Left cardiac atrium (tissue), 4 donors: ENCODE measurements around the gene SPPL2A. TPM values are rescaled to one million over a fixed set of nuclear protein-coding genes. Genes with fewer than 3 reads are reported as not detected.
A peak's percentile ranks its signal among the peaks of the same experiment; 100 is the strongest.
"Not testable (repeated sequence)": the region's sequence is repeated elsewhere in the genome, so short reads cannot be mapped to it uniquely, and the experiment has no call there.

Experiments
- ATAC-seq, 2 donors: fragments of 200-7000 bp; cut with Tn5 transposase; one replicate each; pipeline ENCODE4 v1.9.1; 2020; ENCODE audit warnings: mild to moderate bottlenecking in 2 of 2, moderate library complexity in 2 of 2
- DNase-seq: peaks from one replicate; pipeline ENCODE4 v3.0.0-alpha.2; 2020
- intact Hi-C, 2 donors: fragments of 100-400 bp; cut with DNase I; formaldehyde crosslinking; loops; one replicate each; pipeline versions ENCODE4 v1.14.1 to v1.15.1; 2022 to 2023
- total RNA-seq, 2 donors: library from RNA; stranded (reverse); fragmentation: NEBNext Ultra II Directional; extraction: Animal tissue kit (Norgen Biotek cat#: 25700); gene quantifications; one replicate each; pipeline ENCODE4 v1.2.1, GENCODE V29; 2021
- donor health status: DM: no; HTN: yes; CAD: no.
- donor health status: DM: no; HTN: yes; CAD: no; lungs with severe emphysema.
- donor health status: DM: yes; HTN: yes; CAD: no.
- donor health status: Dilated cardiomyopathy.

Gene SPPL2A
- total RNA-seq, 2 donors from 2014 or later, result 95.1 to 129 TPM

- intact Hi-C loops, result no loop called here
- DNase-seq (no peak), ATAC-seq (no peak)
Observed at GRCh38 chr15:50698101-50698500, 67.4 kb downstream of the SPPL2A start.

GRCh38 chr15:50697109-50697797 is 68.3 kb downstream of the SPPL2A start:
- DNase-seq (no peak), ATAC-seq (no peak)
- intact Hi-C loops, result no loop called here

- intact Hi-C loops, DNase-seq, ATAC-seq: not testable (repeated sequence)
Observed at GRCh38 chr15:50694634-50695165, 70.8 kb downstream of the SPPL2A start.

GRCh38 chr15:50687302-50687902 is 78.1 kb downstream of the SPPL2A start:
- intact Hi-C loops, result loop anchor here (5.0 to 10.0 kb wide), 2 partner anchors 77 to 80 kb away; partner anchors contain the start of gene SPPL2A (in 2 of the 2)
- DNase-seq, result no peak
- peak in 1 of 2 donors; percentile 2 for ATAC-seq

GRCh38 chr15:50686469-50687301 is 78.8 kb downstream of the SPPL2A start, which contains the start of gene TRPM7:
Gene TRPM7, minus strand, starts transcription at chr15:50686797. Its CDS starts 264 bp downstream, at chr15:50686533.
- ATAC-seq (peak; percentile 98), DNase-seq (peak; percentile 92)
- intact Hi-C loops, result loop anchor here (5.0 to 10.0 kb wide), 2 partner anchors 78 to 81 kb away; partner anchors contain the start of gene SPPL2A (in 2 of the 2)

GRCh38 chr15:50685976-50686468 is 79.5 kb downstream of the SPPL2A start:
- intact Hi-C loops, result loop anchor here (5.0 to 10.0 kb wide), 2 partner anchors 79 to 81 kb away; partner anchors contain the start of gene SPPL2A (in 2 of the 2)
- DNase-seq (peak; percentile 70), ATAC-seq (peak; percentile 65 to 80)

GRCh38 chr15:50685191-50685975 is 80.1 kb downstream of the SPPL2A start:
- intact Hi-C loops, result loop anchor here (5.0 to 10.0 kb wide), 2 partner anchors 79 to 82 kb away; partner anchors contain the start of gene SPPL2A (in 2 of the 2)
- ATAC-seq (no peak), DNase-seq (no peak)

GRCh38 chr15:50681467-50681866 is 84.0 kb downstream of the SPPL2A start:
- ATAC-seq, result no peak
- no peak for DNase-seq
- intact Hi-C loops, result loop anchor here (5.0 to 10.0 kb wide), 2 partner anchors 36 to 83 kb away; partner anchors contain the start of gene SPPL2A (in 1 of the 2)

- DNase-seq (no peak), ATAC-seq (peak; percentile 55 to 91)
- intact Hi-C loops, result no loop called here
Observed at GRCh38 chr15:50676799-50677483, 88.6 kb downstream of the SPPL2A start.

GRCh38 chr15:50675535-50676144 is 89.9 kb downstream of the SPPL2A start:
- intact Hi-C loops, result loop anchor here in 1 of 2 donors (2.0 kb wide), 1 partner anchor 201 kb away; no protein-coding TSS in a partner anchor
- DNase-seq (no peak), ATAC-seq (no peak)

- no peak for ATAC-seq
- intact Hi-C loops, result loop anchor here in 1 of 2 donors (5.0 kb wide), 1 partner anchor 212 kb away; no protein-coding TSS in a partner anchor
Observed at GRCh38 chr15:50670115-50670514, 95.4 kb downstream of the SPPL2A start.

GRCh38 chr15:50669611-50670010 is 95.9 kb downstream of the SPPL2A start:
- ATAC-seq, result no peak
- intact Hi-C loops, result loop anchor here in 1 of 2 donors (5.0 to 10.0 kb wide), 2 partner anchors 213 to 235 kb away; partner anchors contain the start of gene AP4E1

More at GRCh38 chr15:50670115-50670514, 95.4 kb downstream of the SPPL2A start:
- no peak for DNase-seq

GRCh38 chr15:50665938-50666337 is 99.6 kb downstream of the SPPL2A start:
- no peak for DNase-seq
- intact Hi-C loops, result loop anchor here in 1 of 2 donors (10.0 kb wide), 1 partner anchor 239 kb away; the partner anchor contains the start of gene AP4E1
- no peak for ATAC-seq

More at GRCh38 chr15:50669611-50670010, 95.9 kb downstream of the SPPL2A start:
- DNase-seq, result no peak

GRCh38 chr15:50655555-50655954 is 110.0 kb downstream of the SPPL2A start:
- DNase-seq (no peak), ATAC-seq (no peak)
- intact Hi-C loops, result no loop called here

GRCh38 chr15:50653156-50653743 is 112.3 kb downstream of the SPPL2A start:
- DNase-seq (no peak), ATAC-seq (peak in 1 of 2 donors; percentile 48)
- intact Hi-C loops, result no loop called here

- intact Hi-C loops, result no loop called here
- no peak for ATAC-seq
Observed at GRCh38 chr15:50652671-50653070, 112.8 kb downstream of the SPPL2A start.

More at GRCh38 chr15:50652671-50653070, 112.8 kb downstream of the SPPL2A start:
- no peak for DNase-seq
